HepG2 (cell line): ENCODE data around the gene ZNF384.

Source experiments
- EZH2 ChIP-seq: conservative IDR thresholded peaks from 2 replicates; pipeline ENCODE4 v1.6.1; 2012; ENCODE audit warnings: mild to moderate bottlenecking, low read depth, low read length, moderate library complexity
- FOSL1 ChIP-seq: sonication (generic); formaldehyde crosslinking; IDR thresholded peaks from 2 replicates; pipeline ENCODE4 v1.9.0; 2021; ENCODE audit warnings: missing genetic modification reagents, borderline replicate concordance
- MEIS1 ChIP-seq: sonication (generic); formaldehyde crosslinking; IDR thresholded peaks from 2 replicates; pipeline ENCODE4 v1.9.0; 2021; ENCODE audit warnings: mild to moderate bottlenecking, missing genetic modification reagents, moderate library complexity, borderline replicate concordance
- PAF1 ChIP-seq: IDR thresholded peaks from 2 replicates; pipeline ENCODE4 v1.6.1; 2016; ENCODE audit warnings: missing genetic modification reagents, missing compliant biosample characterization
- PHF8 ChIP-seq: sonication (generic); formaldehyde crosslinking; IDR thresholded peaks from 2 replicates; pipeline ENCODE4 v1.5.0; 2020; ENCODE audit warnings: missing genetic modification reagents
- TF ChIP-seq, protein P1 (sequence below): sonication (generic); formaldehyde crosslinking; IDR thresholded peaks from 2 replicates; pipeline ENCODE4 v1.5.0; 2020; ENCODE audit warnings: mild to moderate bottlenecking, missing genetic modification reagents
- TF ChIP-seq, protein P2 (sequence below): sonication (generic); formaldehyde crosslinking; IDR thresholded peaks from 2 replicates; pipeline ENCODE4 v1.5.0; 2020; ENCODE audit warnings: mild to moderate bottlenecking, missing genetic modification reagents, moderate library complexity

- no peak for TF ChIP-seq FOSL1 (CRISPR knock-in tag)
- no peak for TF ChIP-seq PAF1 (CRISPR knock-in tag)
- TF ChIP-seq EZH2: no peak
- TF ChIP-seq PHF8 (CRISPR knock-in tag): no peak
- TF ChIP-seq, protein P1, sequence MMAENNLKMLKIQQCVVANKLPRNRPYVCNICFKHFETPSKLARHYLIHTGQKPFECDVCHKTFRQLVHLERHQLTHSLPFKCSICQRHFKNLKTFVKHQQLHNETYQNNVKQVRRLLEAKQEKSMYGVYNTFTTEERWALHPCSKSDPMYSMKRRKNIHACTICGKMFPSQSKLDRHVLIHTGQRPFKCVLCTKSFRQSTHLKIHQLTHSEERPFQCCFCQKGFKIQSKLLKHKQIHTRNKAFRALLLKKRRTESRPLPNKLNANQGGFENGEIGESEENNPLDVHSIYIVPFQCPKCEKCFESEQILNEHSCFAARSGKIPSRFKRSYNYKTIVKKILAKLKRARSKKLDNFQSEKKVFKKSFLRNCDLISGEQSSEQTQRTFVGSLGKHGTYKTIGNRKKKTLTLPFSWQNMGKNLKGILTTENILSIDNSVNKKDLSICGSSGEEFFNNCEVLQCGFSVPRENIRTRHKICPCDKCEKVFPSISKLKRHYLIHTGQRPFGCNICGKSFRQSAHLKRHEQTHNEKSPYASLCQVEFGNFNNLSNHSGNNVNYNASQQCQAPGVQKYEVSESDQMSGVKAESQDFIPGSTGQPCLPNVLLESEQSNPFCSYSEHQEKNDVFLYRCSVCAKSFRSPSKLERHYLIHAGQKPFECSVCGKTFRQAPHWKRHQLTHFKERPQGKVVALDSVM (CRISPR knock-in tag): no peak
- no peak for TF ChIP-seq MEIS1 (CRISPR knock-in tag)
- TF ChIP-seq, protein P2, sequence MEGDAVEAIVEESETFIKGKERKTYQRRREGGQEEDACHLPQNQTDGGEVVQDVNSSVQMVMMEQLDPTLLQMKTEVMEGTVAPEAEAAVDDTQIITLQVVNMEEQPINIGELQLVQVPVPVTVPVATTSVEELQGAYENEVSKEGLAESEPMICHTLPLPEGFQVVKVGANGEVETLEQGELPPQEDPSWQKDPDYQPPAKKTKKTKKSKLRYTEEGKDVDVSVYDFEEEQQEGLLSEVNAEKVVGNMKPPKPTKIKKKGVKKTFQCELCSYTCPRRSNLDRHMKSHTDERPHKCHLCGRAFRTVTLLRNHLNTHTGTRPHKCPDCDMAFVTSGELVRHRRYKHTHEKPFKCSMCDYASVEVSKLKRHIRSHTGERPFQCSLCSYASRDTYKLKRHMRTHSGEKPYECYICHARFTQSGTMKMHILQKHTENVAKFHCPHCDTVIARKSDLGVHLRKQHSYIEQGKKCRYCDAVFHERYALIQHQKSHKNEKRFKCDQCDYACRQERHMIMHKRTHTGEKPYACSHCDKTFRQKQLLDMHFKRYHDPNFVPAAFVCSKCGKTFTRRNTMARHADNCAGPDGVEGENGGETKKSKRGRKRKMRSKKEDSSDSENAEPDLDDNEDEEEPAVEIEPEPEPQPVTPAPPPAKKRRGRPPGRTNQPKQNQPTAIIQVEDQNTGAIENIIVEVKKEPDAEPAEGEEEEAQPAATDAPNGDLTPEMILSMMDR (CRISPR knock-in tag): no peak
Measured at GRCh38 chr12:6722863-6723262, 33.7 kb upstream of the ZNF384 start.
